GM13977 (cell line): ENCODE results near the gene POLN.
A peak's percentile ranks its signal among the peaks of the same experiment; 100 is the strongest.

ENCODE experiments used
- DNase-seq: peaks from one replicate; pipeline ENCODE4 v3.0.0; 2012; ENCODE audit warnings: low spot score
- CTCF ChIP-seq: IDR thresholded peaks from 2 replicates; pipeline ENCODE4 v1.5.1; 2012; ENCODE audit warnings: mild to moderate bottlenecking, control low read depth; ENCODE audit not compliant: insufficient read depth; ENCODE audit errors: extremely low read depth, missing control alignments
- in situ Hi-C: fragments of 300-500 bp; cut with MboI; formaldehyde crosslinking; loops from one replicate; pipeline ENCODE4 v1.12.0; 2022; ENCODE audit warnings: low sequenced_read_pairs, low pct_unique_long_range_greater_than_20kb, mixed read lengths, inconsistent platforms; ENCODE audit not compliant: unreplicated experiment

POLN gene

GRCh38 chr4:2150076-2150475, 91.8 kb downstream of the POLN start:
- no peak for DNase-seq
- in situ Hi-C loops: no loop called here
- no peak for TF ChIP-seq CTCF

GRCh38 chr4:2142630-2143427, 99.1 kb downstream of the POLN start:
- DNase-seq: no peak
- in situ Hi-C loops: no loop called here
- TF ChIP-seq CTCF: no peak

GRCh38 chr4:2141762-2142451, 100.0 kb downstream of the POLN start:
- no peak for TF ChIP-seq CTCF
- peak; percentile 52 for DNase-seq
- in situ Hi-C loops: no loop called here

- DNase-seq: peak; percentile 59
- in situ Hi-C loops: no loop called here
- TF ChIP-seq CTCF: no peak
Observed at GRCh38 chr4:2141022-2141761, 100.7 kb downstream of the POLN start.

- TF ChIP-seq CTCF: no peak
- in situ Hi-C loops: no loop called here
- DNase-seq: no peak
Observed at GRCh38 chr4:2138846-2139500, 102.9 kb downstream of the POLN start.

GRCh38 chr4:2136726-2137125, 105.2 kb downstream of the POLN start:
- no peak for DNase-seq
- in situ Hi-C loops: no loop called here
- no peak for TF ChIP-seq CTCF
